ENCODE results near the gene SLC16A14. TPM values are rescaled to one million over a fixed set of nuclear protein-coding genes. Genes with fewer than 3 reads are reported as not detected.

The SLC16A14 gene
- total and polyA plus RNA-seq, 2 donors (not counting 3 experiments of a cell fraction or from before 2014, with no cell fraction given): 0.22 to 0.30 TPM

GRCh38 chr2:230011617-230012016, 57.1 kb downstream of the SLC16A14 start:
- FAIRE-seq (no peak), DNase-seq (ENCODE audit: low read depth, low spot score) (no peak)
- no TSS peak for BruUV-seq (replicated peaks)
- H3K36me3 ChIP-seq (ENCODE audit: control insufficient read depth in 2 of 2, extremely low read depth in 1 of 2, insufficient read depth in 2 of 2, low read length in 2 of 2): no peaks in the 10 kb centered on the region
- dilution Hi-C loops (cut with MboI; ENCODE audit: extremely low pct_ligation_motif_present, low sequenced_read_pairs): no loop called here
- TF ChIP-seq JUN (IDR thresholded peaks at IDR 0.05; ENCODE audit: borderline replicate concordance, insufficient read depth, insufficient read length, low read depth) (no peak), CTCF (IDR thresholded peaks at IDR 0.05; ENCODE audit: extremely low read depth in 1 of 2, insufficient read depth in 1 of 2, low read depth in 1 of 2, low read length in 2 of 2) (no peak), MAX (IDR thresholded peaks at IDR 0.05; ENCODE audit: insufficient read depth, insufficient read length) (no peak), EZH2 (IDR thresholded peaks at IDR 0.05; ENCODE audit: borderline replicate concordance, low read depth, low read length, severe bottlenecking) (no peak)
- H3K9me1 ChIP-seq (replicated peaks; ENCODE audit: control insufficient read depth, extremely low read depth, insufficient read depth, low read length): no peaks in the 10 kb centered on the region
- no peaks in the 10 kb centered on the region for H4K20me1 ChIP-seq (replicated peaks; ENCODE audit: control insufficient read depth, extremely low read depth, insufficient read depth, low read length)
- H3K9me3 ChIP-seq (replicated peaks; ENCODE audit: control insufficient read depth, insufficient read depth, low read length): no peaks in the 10 kb centered on the region
- H3K27ac ChIP-seq (ENCODE audit: insufficient read depth, low read depth, low read length): no peak overlapping the region
- no peak overlapping the region for H3K4me3 ChIP-seq (replicated peaks in 1 of 3; ENCODE audit: insufficient read depth in 1 of 3, low read depth in 1 of 3, low read length in 3 of 3)
- POLR2A ChIA-PET: no interaction called here
- no peaks in the 10 kb centered on the region for H3K79me2 ChIP-seq (ENCODE audit: control insufficient read depth, insufficient read depth, low read length)
- CTCF ChIA-PET: interaction anchor here (1.6 to 2.3 kb wide), 2 partner anchors 55 to 148 kb away, joined by 5 to 27 read pairs; no protein-coding TSS in a partner anchor
- no peak overlapping the region for H3K4me2 ChIP-seq (ENCODE audit: insufficient read depth, low read length)
- no peak overlapping the region for H2AFZ ChIP-seq (ENCODE audit: low read depth, low read length)
- peaks cover 7% of the 10 kb centered on the region for H3K4me1 ChIP-seq (ENCODE audit: control insufficient read depth, extremely low read depth, insufficient read depth, low read length)
- H3K27me3 ChIP-seq (ENCODE audit: control insufficient read depth in 2 of 2, insufficient read depth in 2 of 2, low read length in 2 of 2): no peaks in the 10 kb centered on the region
- H3K9ac ChIP-seq (replicated peaks; ENCODE audit: extremely low read depth, insufficient read depth, low read length): no peak overlapping the region
- intact Hi-C loops (cut with micrococcal nuclease): no loop called here

GRCh38 chr2:230010501-230010900, 58.2 kb downstream of the SLC16A14 start:
- Histone ChIP-seq H3K4me1 (ENCODE audit: control insufficient read depth, extremely low read depth, insufficient read depth, low read length) (peaks cover 7% of the 10 kb centered on the region), H3K27ac (ENCODE audit: insufficient read depth, low read depth, low read length) (no peak overlapping the region), H2AFZ (ENCODE audit: low read depth, low read length) (no peak overlapping the region), H3K27me3 (ENCODE audit: control insufficient read depth in 2 of 2, insufficient read depth in 2 of 2, low read length in 2 of 2) (no peaks in the 10 kb centered on the region), H3K9ac (replicated peaks; ENCODE audit: extremely low read depth, insufficient read depth, low read length) (no peak overlapping the region), H3K9me1 (replicated peaks; ENCODE audit: control insufficient read depth, extremely low read depth, insufficient read depth, low read length) (no peaks in the 10 kb centered on the region), H3K4me2 (ENCODE audit: insufficient read depth, low read length) (no peak overlapping the region), H3K36me3 (ENCODE audit: control insufficient read depth in 2 of 2, extremely low read depth in 1 of 2, insufficient read depth in 2 of 2, low read length in 2 of 2) (no peaks in the 10 kb centered on the region), H3K79me2 (ENCODE audit: control insufficient read depth, insufficient read depth, low read length) (no peaks in the 10 kb centered on the region), H3K9me3 (replicated peaks; ENCODE audit: control insufficient read depth, insufficient read depth, low read length) (no peaks in the 10 kb centered on the region), H3K4me3 (replicated peaks in 1 of 3; ENCODE audit: insufficient read depth in 1 of 3, low read depth in 1 of 3, low read length in 3 of 3) (no peak overlapping the region), H4K20me1 (replicated peaks; ENCODE audit: control insufficient read depth, extremely low read depth, insufficient read depth, low read length) (no peaks in the 10 kb centered on the region)
- DNase-seq (ENCODE audit: low read depth, low spot score): no peak
- FAIRE-seq: no peak
- TF ChIP-seq JUN (IDR thresholded peaks at IDR 0.05; ENCODE audit: borderline replicate concordance, insufficient read depth, insufficient read length, low read depth) (no peak), POLR2AphosphoS5 (IDR thresholded peaks at IDR 0.05; ENCODE audit: insufficient read depth, low read depth, low read length) (no peak), FOS (IDR thresholded peaks at IDR 0.05; ENCODE audit: borderline replicate concordance, insufficient read depth, low read length) (no peak), EZH2 (IDR thresholded peaks at IDR 0.05; ENCODE audit: borderline replicate concordance, low read depth, low read length, severe bottlenecking) (no peak), MYC (IDR thresholded peaks at IDR 0.05; ENCODE audit: low read depth, low read length) (no peak)
- no TSS peak for BruUV-seq (replicated peaks)
- dilution Hi-C loops (cut with MboI; ENCODE audit: extremely low pct_ligation_motif_present, low sequenced_read_pairs): no loop called here
- POLR2A ChIA-PET: no interaction called here
- intact Hi-C loops (cut with micrococcal nuclease): no loop called here
- CTCF ChIA-PET: interaction anchor here (1.2 to 2.3 kb wide), 3 partner anchors 57 to 209 kb away, joined by 3 to 27 read pairs (median 5); no protein-coding TSS in a partner anchor
